Stimulated activated CD8-positive, alpha-beta memory T cell treated with anti-CD3 and anti-CD28 coated beads, Interleukin-15, amount 100 ng/mL, for 48 hours (primary cell): ENCODE data around the gene MAT1A.
"Not testable (repeated sequence)": the region's sequence is repeated elsewhere in the genome, so short reads cannot be mapped to it uniquely, and the experiment has no call there.

Source experiments
- DNase-seq, 2 donors: peaks; one replicate each; pipeline ENCODE4 v3.0.0-alpha.2; 2020; ENCODE audit warnings: low read depth in 2 of 2

MAT1A gene

GRCh38 chr10:80264081-80265056 is 25.1 kb downstream of the MAT1A start:
- no peak for DNase-seq

DNA sequence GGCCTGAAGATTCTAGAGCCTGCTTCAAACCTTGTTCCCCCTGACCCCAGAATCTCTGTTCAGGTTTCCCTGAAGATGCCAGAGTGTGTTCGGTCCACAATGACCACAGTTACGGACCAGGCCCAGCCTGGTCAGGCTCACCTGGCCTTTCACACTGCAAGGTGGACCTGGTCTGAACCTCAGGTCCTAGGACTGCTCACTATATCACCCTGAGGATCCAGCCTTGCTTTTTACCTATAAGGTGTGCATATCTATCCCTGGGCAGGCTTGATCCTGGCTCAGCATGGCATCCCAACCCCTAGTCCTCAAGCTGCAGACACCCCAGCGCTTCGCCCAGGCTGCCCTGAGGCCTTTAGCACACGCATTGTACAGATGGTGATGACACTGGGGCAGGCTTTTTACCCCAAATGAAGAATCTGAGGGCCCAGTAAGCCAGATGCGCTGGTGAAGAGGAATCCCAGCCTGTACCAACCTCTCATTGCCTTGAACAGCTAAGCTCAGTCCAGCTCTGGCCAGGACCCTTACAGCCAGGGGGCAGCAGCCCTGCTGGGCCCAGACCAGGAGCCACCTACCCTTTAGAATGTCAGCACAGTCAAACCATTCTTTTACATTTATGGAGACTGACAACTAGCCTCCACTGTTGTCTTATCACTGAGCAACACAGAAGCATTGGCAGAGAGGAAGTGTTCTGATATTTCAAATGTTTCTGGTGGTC is 28.0 kb downstream of the MAT1A start:
- DNase-seq = no peak

- DNase-seq = no peak
These were observed 28.9 kb downstream of the MAT1A start for GRCh38 chr10:80260295-80261243.

GRCh38 chr10:80259405-80259871 is 30.0 kb downstream of the MAT1A start:
- DNase-seq = no peak

- not testable (repeated sequence) for DNase-seq
These were observed 32.7 kb downstream of the MAT1A start for GRCh38 chr10:80256798-80257197.

GRCh38 chr10:80254726-80255125 is 34.7 kb downstream of the MAT1A start:
- DNase-seq = not testable (repeated sequence)

DNA sequence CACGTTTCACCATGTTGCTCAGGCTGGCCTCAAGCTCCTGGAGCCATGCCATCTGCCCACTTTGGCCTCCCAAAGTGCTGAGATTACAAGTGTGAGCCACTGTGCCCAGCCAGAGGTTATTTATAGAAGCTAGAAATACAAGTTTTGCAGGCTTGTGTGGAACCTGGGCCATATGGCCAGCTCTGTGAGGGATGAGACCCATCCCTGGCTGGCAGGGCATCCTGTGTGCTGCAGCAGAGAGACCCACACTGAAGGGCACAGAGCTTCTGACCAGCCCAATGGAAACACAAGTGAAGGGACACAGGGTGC is 35.5 kb downstream of the MAT1A start:
- DNase-seq = not testable (repeated sequence)

GRCh38 chr10:80253266-80253962 is 36.0 kb downstream of the MAT1A start:
- DNase-seq = no peak

DNA sequence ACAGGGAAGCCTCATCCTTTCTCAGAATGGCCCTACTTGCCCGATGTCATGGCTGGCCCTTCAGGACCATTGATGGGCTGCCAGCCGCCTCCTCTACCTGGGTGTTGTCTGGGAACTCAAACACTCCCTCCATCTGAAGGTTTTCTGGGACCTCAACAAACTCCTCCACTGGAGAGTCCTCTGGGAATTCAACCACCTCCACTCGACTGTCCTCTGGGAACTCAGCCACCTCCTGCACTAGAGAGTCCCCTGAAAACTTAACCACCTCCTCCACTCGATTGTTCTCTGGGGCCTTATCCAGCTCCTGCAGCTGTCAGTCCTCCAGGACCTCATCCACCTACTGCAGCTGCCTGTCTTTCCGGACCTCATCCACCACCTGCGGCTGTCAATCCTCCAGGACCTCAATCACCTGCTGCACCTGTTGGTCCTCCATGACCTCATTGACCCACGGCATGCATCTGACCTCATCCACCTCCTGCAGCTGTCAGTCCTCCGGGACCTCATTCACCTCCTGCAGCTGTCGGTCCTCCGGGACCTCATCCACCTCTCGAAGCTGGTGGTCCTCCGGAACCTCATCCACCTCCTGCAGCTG is 37.1 kb downstream of the MAT1A start:
- DNase-seq = no peak

DNA sequence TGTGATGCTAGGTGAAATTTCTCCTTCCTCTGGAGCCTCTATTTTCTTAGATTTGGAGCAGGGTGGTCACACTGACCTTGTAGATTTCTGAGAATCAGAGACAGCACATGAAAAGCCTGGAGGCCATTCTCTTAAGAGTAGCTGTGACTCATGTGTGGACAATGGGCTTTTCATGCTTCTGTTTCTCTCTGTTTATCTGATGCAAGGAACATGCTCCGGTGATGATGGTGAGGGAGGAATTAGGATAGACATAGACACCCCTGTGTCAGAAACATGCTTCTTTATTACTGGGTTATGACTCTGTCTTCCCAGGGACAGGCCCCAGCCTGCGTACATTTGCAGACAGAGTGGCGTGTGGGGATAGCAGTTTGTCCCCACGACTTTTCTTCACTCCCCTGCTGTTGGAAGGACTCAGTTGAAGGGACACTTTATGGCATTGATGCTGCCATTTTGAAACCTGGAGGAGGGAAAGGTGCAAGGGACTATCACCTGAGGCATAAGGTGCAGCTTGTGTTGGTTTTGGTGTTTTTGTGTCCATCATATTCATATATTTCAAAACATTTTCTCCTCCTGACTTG is 37.7 kb downstream of the MAT1A start:
- DNase-seq = not testable (repeated sequence)

DNA sequence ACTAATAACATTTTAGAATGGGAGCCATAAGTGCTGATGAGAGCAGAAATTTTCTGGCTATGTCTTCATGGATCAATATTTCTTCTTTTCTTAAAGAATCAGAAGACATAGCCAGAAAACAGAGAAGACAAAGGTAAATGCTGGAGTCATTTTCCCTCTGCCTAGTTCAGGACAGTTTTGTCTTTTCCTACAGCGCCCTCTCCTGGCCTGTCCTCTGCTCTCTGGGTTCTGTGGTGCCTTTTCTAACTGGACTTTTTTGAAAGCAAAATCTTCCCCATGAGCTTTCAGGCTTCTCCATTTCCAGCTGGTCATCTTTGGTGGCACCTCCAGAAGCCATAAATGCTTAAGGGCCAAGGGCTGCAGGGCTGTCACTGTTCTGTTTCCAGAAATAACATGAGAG is 39.1 kb downstream of the MAT1A start:
- DNase-seq = not testable (repeated sequence)

DNA sequence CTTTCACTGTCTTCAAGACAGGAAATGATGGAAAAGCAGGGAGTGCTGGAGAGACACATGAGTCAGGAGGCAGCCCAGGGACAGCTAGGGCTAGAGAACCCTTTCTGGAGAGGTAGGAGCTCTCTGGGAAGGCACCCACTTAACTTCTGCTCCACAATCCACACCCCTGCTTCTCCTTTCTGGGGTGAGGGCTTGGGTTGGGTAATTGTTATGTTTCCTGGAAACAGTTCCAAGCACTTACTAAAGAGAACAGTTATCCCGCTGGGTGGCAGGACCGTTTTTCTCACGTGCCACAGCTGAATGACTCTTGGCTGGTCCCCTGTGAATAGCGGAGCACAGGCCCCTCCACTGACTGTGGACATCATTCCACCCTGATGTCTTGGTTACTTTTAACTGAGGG is 39.6 kb downstream of the MAT1A start:
- DNase-seq = not testable (repeated sequence)

- DNase-seq = not testable (repeated sequence)
These were observed 41.8 kb downstream of the MAT1A start for GRCh38 chr10:80247611-80248010.

DNA sequence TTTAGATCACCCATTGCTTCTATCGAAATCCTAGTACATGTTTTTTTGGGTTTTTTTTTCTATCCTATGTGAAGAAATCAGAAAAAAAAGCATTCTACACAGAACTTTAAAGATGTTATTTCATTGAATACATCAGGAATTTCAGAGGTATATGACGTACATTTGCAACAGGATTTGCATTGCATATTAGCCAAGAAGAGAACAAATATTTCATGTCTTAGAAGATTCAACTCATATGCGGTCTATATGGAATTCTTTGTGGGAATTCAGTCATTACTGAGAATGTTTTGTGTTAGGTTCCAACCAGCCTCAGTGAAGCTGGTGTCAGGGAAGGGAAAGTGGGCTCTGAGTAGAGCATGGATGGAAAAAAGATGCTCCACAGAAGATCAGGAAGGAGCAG is 45.1 kb downstream of the MAT1A start:
- not testable (repeated sequence) for DNase-seq

DNA sequence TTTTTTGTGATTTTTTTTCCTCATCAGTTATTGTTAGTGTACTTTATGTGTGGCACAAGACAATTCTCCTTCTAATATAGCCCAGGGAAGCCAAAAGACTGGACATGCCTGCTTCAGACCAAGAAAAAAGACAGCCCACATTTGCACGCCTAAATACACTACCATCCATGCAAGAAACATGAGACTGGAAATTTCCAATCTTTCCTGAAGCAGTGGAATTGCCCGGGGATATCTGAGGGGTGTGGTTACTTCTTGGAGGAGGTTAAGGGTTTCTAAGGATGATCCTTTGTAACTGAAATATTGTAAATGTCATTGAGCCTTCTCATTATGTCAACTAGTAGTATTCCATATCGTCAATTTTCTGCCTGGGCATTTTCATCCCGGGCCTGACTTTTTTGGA is 47.1 kb downstream of the MAT1A start:
- DNase-seq = not testable (repeated sequence)

- DNase-seq = not testable (repeated sequence)
These were observed 53.0 kb downstream of the MAT1A start for GRCh38 chr10:80236457-80236856.

DNA sequence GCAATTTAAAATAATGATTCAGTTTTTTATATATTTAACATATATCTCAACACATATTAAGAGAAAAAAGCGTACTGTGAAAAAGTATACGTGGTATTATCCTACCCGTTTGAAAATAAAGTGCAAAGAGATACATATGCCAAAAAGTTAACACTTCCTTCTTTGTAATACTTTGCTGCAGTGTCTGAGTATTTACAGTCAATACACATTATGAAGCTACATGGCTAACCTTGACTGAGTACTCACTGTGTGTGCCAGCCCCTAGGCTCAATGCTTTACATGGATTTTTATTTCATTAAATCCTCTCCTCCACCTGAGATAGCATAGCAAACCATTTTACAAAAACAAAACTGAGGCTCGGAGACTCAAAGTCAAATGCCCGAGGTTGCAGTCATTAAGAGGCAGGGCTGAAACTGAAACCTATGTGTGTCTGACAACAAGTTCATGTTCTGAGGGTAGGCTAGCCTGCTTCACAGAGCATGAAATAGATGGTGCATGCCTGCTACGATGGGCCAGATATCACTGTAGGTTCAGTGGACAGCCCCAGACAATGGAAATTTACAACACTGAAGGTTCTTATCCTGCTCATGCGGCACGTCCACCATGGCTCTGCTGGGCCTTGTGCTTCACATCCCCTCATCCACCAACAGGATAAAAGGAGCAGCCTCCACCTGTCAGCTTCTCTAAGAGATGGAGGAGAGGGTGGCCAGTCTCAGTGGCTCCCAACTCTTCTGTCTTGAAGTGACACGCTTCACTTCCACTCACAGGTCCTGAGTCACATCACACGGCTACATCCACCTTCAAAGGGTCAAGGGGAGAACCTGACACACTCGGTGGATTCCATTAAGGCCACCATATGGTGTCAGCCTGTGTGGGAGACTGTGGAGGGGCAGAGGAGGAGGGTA is 54.9 kb downstream of the MAT1A start:
- DNase-seq = not testable (repeated sequence)

DNA sequence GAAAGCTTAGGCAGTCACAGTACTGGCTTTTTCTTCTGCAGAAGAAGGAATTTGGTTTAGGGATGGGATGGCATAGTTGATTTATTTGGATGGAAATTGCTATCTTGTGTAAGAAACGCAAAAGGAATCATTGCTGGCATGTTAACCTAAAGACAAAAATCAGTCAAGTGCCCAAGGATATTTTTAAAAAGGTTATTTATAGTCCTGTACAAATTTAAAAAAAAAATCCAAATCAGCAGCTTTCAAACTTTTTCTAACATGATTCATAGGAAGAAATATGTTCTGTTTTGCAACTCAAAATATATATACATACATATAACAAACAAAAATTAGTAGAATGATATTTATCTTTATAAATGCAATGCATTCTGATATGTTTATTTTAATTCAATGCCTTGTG is 55.6 kb downstream of the MAT1A start:
- DNase-seq = not testable (repeated sequence)

- not testable (repeated sequence) for DNase-seq
These were observed 62.7 kb downstream of the MAT1A start for GRCh38 chr10:80226723-80227122.
